ENCODE results near the gene PSMD9.

DNA sequence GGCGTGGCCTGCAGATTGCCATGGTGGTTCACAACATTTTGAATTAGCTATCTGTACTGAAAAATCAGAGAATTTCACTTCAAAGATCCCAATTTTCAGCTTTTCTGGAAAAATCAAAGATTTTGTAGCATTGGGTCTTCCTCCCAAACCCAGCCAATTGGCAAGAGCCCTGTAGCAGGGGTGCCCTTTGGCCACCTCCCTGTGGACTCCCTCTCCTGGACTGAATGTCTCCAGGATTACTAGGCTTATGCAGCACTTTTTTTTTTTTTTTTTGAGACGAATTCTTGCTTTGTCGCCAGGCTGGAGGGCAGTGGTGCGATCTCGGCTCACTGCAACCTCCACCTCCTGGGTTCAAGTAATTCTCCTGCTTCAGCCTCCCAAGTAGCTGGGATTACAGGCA lies 9.7 kb downstream of the PSMD9 start:
- no peak for TF ChIP-seq EP300 (IDR thresholded peaks at IDR 0.05; ENCODE audit: borderline replicate concordance)
- no peak for TF ChIP-seq REST (IDR thresholded peaks at IDR 0.05; ENCODE audit: low read depth)
- no peak for TF ChIP-seq TAF1 (IDR thresholded peaks at IDR 0.05; ENCODE audit: low read depth)
- TF ChIP-seq FOXM1 (IDR thresholded peaks at IDR 0.05; ENCODE audit: borderline replicate concordance, low read depth), result no peak
- TF ChIP-seq TCF12 (IDR thresholded peaks at IDR 0.05; ENCODE audit: low read depth), result no peak
